H1 (cell line): ENCODE data around the gene KCNRG.
A peak's percentile ranks its signal among the peaks of the same experiment; 100 is the strongest.

Experiments
- CEBPB ChIP-seq: IDR thresholded peaks from 2 replicates; pipeline ENCODE4 v1.6.1; 2012; ENCODE audit warnings: low read depth, low read length
- CTCF ChIP-seq, 3 experiments: IDR thresholded peaks; 1 replicate in 2 of 3; 2 replicates in 1 of 3; pipeline versions ENCODE4 v1.5.1 to v1.6.1; 2011; ENCODE audit warnings: low read length in 3 of 3, mild to moderate bottlenecking in 3 of 3, inconsistent platforms in 2 of 3, low read depth in 1 of 3, moderate library complexity in 1 of 3; ENCODE audit not compliant: insufficient read depth in 1 of 3; ENCODE audit errors: control extremely low read depth in 1 of 3
- EZH2 ChIP-seq: fragments of 200-600 bp; sonication (generic); IDR thresholded peaks from 2 replicates; pipeline ENCODE4 v1.7.1; 2012; ENCODE audit warnings: low read depth, mild to moderate bottlenecking, moderate library complexity, low read length, inconsistent platforms; ENCODE audit not compliant: severe bottlenecking
- FOSL1 ChIP-seq: IDR thresholded peaks from 2 replicates; pipeline ENCODE4 v1.6.1; 2011; ENCODE audit warnings: mild to moderate bottlenecking, low read depth, low read length, moderate library complexity; ENCODE audit not compliant: insufficient read depth
- HDAC2 ChIP-seq, 2 experiments: fragments of 300-600 bp in 1 of 2; sonication (generic) in 1 of 2; IDR thresholded peaks; 2 replicates each; pipeline ENCODE4 v1.6.1; 2011 to 2012; ENCODE audit warnings: low read depth in 2 of 2, low read length in 2 of 2, mild to moderate bottlenecking in 2 of 2, moderate library complexity in 2 of 2, borderline replicate concordance in 1 of 2, inconsistent platforms in 1 of 2
- RAD21 ChIP-seq, 2 experiments: IDR thresholded peaks in 1 of 2; conservative IDR thresholded peaks in 1 of 2; 2 replicates each; pipeline ENCODE4 v1.6.1; 2011; ENCODE audit warnings: low read depth in 2 of 2, low read length in 2 of 2, improper control_type of control experiment in 1 of 2, inconsistent platforms in 1 of 2, mild to moderate bottlenecking in 1 of 2, moderate library complexity in 1 of 2
- TAF1 ChIP-seq: IDR thresholded peaks from 2 replicates; pipeline ENCODE4 v1.6.1; 2011; ENCODE audit warnings: mild to moderate bottlenecking, low read depth, low read length

- TF ChIP-seq FOSL1 (no peak), CTCF (IDR thresholded peaks at IDR 0.05; ENCODE audit: control extremely low read depth in 1 of 3, insufficient read depth in 1 of 3, low read depth in 1 of 3, low read length in 3 of 3) (no peak), CEBPB (no peak), HDAC2 (IDR thresholded peaks at IDR 0.05; ENCODE audit: borderline replicate concordance in 1 of 2, low read depth in 2 of 2, low read length in 2 of 2) (peak; percentile 44 to 80; a peak in 1 of 4 replicates), RAD21 (IDR thresholded peaks at IDR 0.05 in 1 of 2, conservative IDR thresholded peaks at IDR 0.05 in 1 of 2; ENCODE audit: low read depth in 2 of 2, low read length in 2 of 2) (no peak), EZH2 (no peak), TAF1 (peak; percentile 55; the same call in 1 of the 2 replicates)
Observed at GRCh38 chr13:49998714-49999624, 16.3 kb upstream of the KCNRG start.
